CD4-positive, alpha-beta T cell (primary cell): ENCODE results near the gene NLGN1. TPM values are rescaled to one million over a fixed set of nuclear protein-coding genes. Genes with fewer than 3 reads are reported as not detected.

Experiments
- ATAC-seq: fragments of 200-7000 bp; cut with Tn5 transposase; one replicate; pipeline ENCODE4 v1.10.0; 2022; ENCODE audit warnings: mild to moderate bottlenecking; ENCODE audit not compliant: poor library complexity
- CTCF ChIA-PET: fragments of 350-600 bp; sonication (Branson Sonifier 250); formaldehyde crosslinking; loops from one replicate; lab custom pipeline; 2021; ENCODE audit warnings: antibody characterized with exemption, inconsistent platforms; lab: Charles Lee
- POLR2A ChIA-PET: fragments of 350-600 bp; sonication (Branson Sonifier 250); formaldehyde crosslinking; loops from one replicate; lab custom pipeline; 2021; ENCODE audit warnings: antibody characterized with exemption, inconsistent platforms; lab: Charles Lee
- DNase-seq, 14 experiments: peaks; one replicate each; pipeline ENCODE4 v3.0.0-alpha.2; 2013 to 2020; ENCODE audit warnings: mixed read lengths in 2 of 14
- H3K27ac ChIP-seq, 2 donors: one replicate each; pipeline versions ENCODE4 v1.5.1 to v1.7.0; 2013; ENCODE audit warnings: low read length in 2 of 2, low read depth in 1 of 2, mild to moderate bottlenecking in 1 of 2
- H3K27me3 ChIP-seq, 2 experiments: 1 replicate in 1 of 2; 2 replicates in 1 of 2; pipeline versions ENCODE4 v1.6.1 to v1.7.0; 2013; ENCODE audit warnings: low read length in 2 of 2, control low read depth in 1 of 2, mild to moderate bottlenecking in 1 of 2, moderate library complexity in 1 of 2; ENCODE audit not compliant: insufficient read depth in 2 of 2, control insufficient read depth in 1 of 2
- H3K36me3 ChIP-seq: one replicate; pipeline ENCODE4 v1.6.1; 2013; ENCODE audit warnings: low read length, control low read depth; ENCODE audit not compliant: insufficient read depth
- H3K4me1 ChIP-seq: one replicate; pipeline ENCODE4 v1.6.1; 2013; ENCODE audit warnings: low read length, control low read depth; ENCODE audit not compliant: insufficient read depth
- H3K4me3 ChIP-seq: one replicate; pipeline ENCODE4 v1.5.1; 2013; ENCODE audit warnings: mild to moderate bottlenecking, low read length, moderate library complexity
- H3K9me3 ChIP-seq, 2 experiments: 1 replicate in 1 of 2; 2 replicates in 1 of 2; pipeline versions ENCODE4 v1.6.1 to v1.7.0; 2013; ENCODE audit warnings: low read length in 2 of 2, mild to moderate bottlenecking in 2 of 2, control low read depth in 1 of 2, moderate library complexity in 1 of 2; ENCODE audit not compliant: control insufficient read depth in 1 of 2, insufficient read depth in 1 of 2
- H3K27ac Mint-ChIP-seq: one replicate; pipeline ENCODE4 v1.8.0; 2020; ENCODE audit warnings: mixed read lengths
- H3K27me3 Mint-ChIP-seq: one replicate; pipeline ENCODE4 v1.8.0; 2021; ENCODE audit warnings: mixed read lengths
- H3K36me3 Mint-ChIP-seq: one replicate; pipeline ENCODE4 v1.8.0; 2021; ENCODE audit warnings: low read depth, mixed read lengths
- H3K4me1 Mint-ChIP-seq: one replicate; pipeline ENCODE4 v1.8.0; 2021; ENCODE audit warnings: low read depth, mixed read lengths
- H3K4me3 Mint-ChIP-seq: one replicate; pipeline ENCODE4 v1.8.0; 2020; ENCODE audit warnings: mild to moderate bottlenecking, mixed read lengths
- H3K9me3 Mint-ChIP-seq: one replicate; pipeline ENCODE4 v1.8.0; 2020; ENCODE audit warnings: mixed read lengths
- CTCF ChIP-seq: fragments of 200-600 bp; IDR thresholded peaks from one replicate; pipeline ENCODE4 v1.8.0; 2022; ENCODE audit warnings: antibody characterized with exemption, mild to moderate bottlenecking
- intact Hi-C, 2 experiments: fragments of 100-400 bp; cut with DNase I in 1 of 2; cut with micrococcal nuclease in 1 of 2; formaldehyde crosslinking; loops; one replicate each; pipeline versions ENCODE4 v1.15.1 to v1.9.0; 2023 to 2025; cut with DNase I, micrococcal nuclease
- total RNA-seq, 174 experiments: library from RNA in 2 of 174; stranded (reverse) in 2 of 174; gene quantifications; one replicate each; pipeline ENCODE4 v1.2.3 and lab custom pipeline; 2021 to 2026

The NLGN1 gene
- total RNA-seq, 2 experiments from 2014 or later: not detected

- TF ChIP-seq CTCF: no peak
- no peak for DNase-seq
Measured at GRCh38 chr3:173614522-173614921, 217.0 kb downstream of the NLGN1 start.

DNA sequence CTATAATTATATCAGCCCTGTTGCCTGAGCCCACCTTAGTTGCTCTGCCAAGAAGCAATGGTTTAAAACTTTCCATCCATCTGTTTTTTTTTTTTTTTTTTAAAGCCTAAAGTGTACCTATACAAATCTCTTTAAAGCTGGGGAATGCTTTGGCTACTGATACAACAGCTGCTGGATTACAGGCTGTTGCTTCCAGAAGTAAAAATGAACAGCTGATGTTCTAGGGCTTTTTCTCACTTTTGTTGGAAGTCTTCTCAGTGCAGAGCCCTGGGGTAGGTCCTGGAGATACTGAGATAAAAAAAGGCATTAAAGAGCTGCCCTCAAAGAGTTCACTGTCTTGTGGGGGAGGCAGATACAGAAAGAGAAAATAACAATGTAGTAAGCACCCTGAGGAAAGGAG, 218.1 kb downstream of the NLGN1 start:
- Histone ChIP-seq H3K4me1 (no peaks in the 10 kb centered on the region), H3K4me3 (no peak overlapping the region), H3K27ac (no peak overlapping the region), H3K9me3 (peaks cover 0 to 4% of the 10 kb centered on the region in 2 experiments), H3K36me3 (no peaks in the 10 kb centered on the region), H3K27me3 (no peaks in the 10 kb centered on the region)
- ATAC-seq (no peak), DNase-seq (no peak)
- Mint-ChIP-seq H3K4me3 (no peak overlapping the region), H3K36me3 (no peaks in the 10 kb centered on the region), H3K4me1 (no peaks in the 10 kb centered on the region), H3K27ac (no peak overlapping the region), H3K27me3 (no peaks in the 10 kb centered on the region), H3K9me3 (peaks cover 2% of the 10 kb centered on the region)
- intact Hi-C loops: no loop called here
- POLR2A ChIA-PET: no interaction called here
- CTCF ChIA-PET: no interaction called here
- no peak for TF ChIP-seq CTCF

More at GRCh38 chr3:173614522-173614921, 217.0 kb downstream of the NLGN1 start:
- Mint-ChIP-seq H3K27ac (no peak overlapping the region), H3K27me3 (no peaks in the 10 kb centered on the region), H3K36me3 (no peaks in the 10 kb centered on the region), H3K9me3 (peaks cover 2% of the 10 kb centered on the region), H3K4me1 (no peaks in the 10 kb centered on the region), H3K4me3 (no peak overlapping the region)
- no peak for ATAC-seq
- Histone ChIP-seq H3K4me1 (no peaks in the 10 kb centered on the region), H3K4me3 (no peak overlapping the region), H3K27ac (no peak overlapping the region), H3K27me3 (no peaks in the 10 kb centered on the region), H3K36me3 (no peaks in the 10 kb centered on the region), H3K9me3 (peaks cover 0 to 4% of the 10 kb centered on the region in 2 experiments)
- intact Hi-C loops: no loop called here
- ChIA-PET CTCF (no interaction called here), POLR2A (no interaction called here)

DNA sequence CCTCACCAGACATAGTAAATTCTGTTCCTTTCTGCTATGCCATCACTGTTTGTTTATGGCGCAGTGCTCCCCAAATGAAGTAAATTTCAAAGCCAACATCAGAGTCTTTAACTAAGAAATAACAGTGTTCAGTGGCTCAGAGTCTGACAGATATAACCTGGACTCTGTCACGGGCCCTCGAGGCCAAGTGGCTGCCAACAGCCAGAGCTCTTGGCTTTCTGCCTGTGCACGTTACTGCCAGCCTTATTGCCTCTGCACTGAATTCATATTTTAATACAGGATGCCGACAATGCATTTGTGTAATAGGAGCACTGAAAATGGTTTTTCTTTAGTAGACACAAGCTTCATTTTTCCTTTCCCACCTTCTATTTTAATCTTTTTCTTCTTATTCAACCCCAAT, 219.9 kb downstream of the NLGN1 start:
- Mint-ChIP-seq H3K27me3 (no peaks in the 10 kb centered on the region), H3K27ac (no peak overlapping the region), H3K36me3 (no peaks in the 10 kb centered on the region), H3K4me3 (no peak overlapping the region), H3K4me1 (no peaks in the 10 kb centered on the region), H3K9me3 (peaks cover 2% of the 10 kb centered on the region)
- no peak overlapping the region for H3K4me3 ChIP-seq
- CTCF ChIA-PET: no interaction called here
- ATAC-seq: no peak
- H3K9me3 ChIP-seq: peaks cover 0 to 4% of the 10 kb centered on the region in 2 experiments
- no peak overlapping the region for H3K27ac ChIP-seq
- no peak for TF ChIP-seq CTCF
- H3K27me3 ChIP-seq: no peaks in the 10 kb centered on the region
- no peak for DNase-seq
- H3K36me3 ChIP-seq: no peaks in the 10 kb centered on the region
- intact Hi-C loops: no loop called here
- POLR2A ChIA-PET: no interaction called here
- H3K4me1 ChIP-seq: no peaks in the 10 kb centered on the region
